Bronchial epithelial cell (primary cell): ENCODE results near the gene CCDC106. TPM values are rescaled to one million over a fixed set of nuclear protein-coding genes. Genes with fewer than 3 reads are reported as not detected.

Experiments used
- DNase-seq: peaks from one replicate; pipeline ENCODE4 v3.0.0-alpha.2; 2010; ENCODE audit warnings: low read depth
- FAIRE-seq: peaks from 2 replicates; lab custom pipeline; 2011; peaks lifted over from hg19 to GRCh38; lab: Jason Lieb, UNC
- H3K27me3 ChIP-seq: 2 replicates; pipeline ENCODE4 v1.5.1; 2011; ENCODE audit warnings: low read length; ENCODE audit not compliant: control insufficient read depth, insufficient read depth
- H3K36me3 ChIP-seq: 2 replicates; pipeline ENCODE4 v1.5.1; 2011; ENCODE audit warnings: low read length; ENCODE audit not compliant: control insufficient read depth, insufficient read depth
- H3K4me3 ChIP-seq: 2 replicates; pipeline ENCODE4 v1.5.1; 2011; ENCODE audit warnings: mild to moderate bottlenecking, low read depth, low read length, control low read depth
- total RNA-seq: library from RNA; depleted of rRNA; stranded (reverse); fragments of >200 nt; gene quantifications from 2 replicates; pipeline ENCODE4 v1.2.1, GENCODE V29; 2014
- TF ChIP-seq, protein P1 (sequence below): IDR thresholded peaks from 2 replicates; pipeline ENCODE4 v1.5.1; 2011; ENCODE audit warnings: mild to moderate bottlenecking, moderate library complexity, low read length, control low read depth, inconsistent platforms; ENCODE audit not compliant: insufficient read depth, severe bottlenecking

Gene CCDC106
- total RNA-seq, 1 donor from 2014 or later = 2.9 TPM

DNA sequence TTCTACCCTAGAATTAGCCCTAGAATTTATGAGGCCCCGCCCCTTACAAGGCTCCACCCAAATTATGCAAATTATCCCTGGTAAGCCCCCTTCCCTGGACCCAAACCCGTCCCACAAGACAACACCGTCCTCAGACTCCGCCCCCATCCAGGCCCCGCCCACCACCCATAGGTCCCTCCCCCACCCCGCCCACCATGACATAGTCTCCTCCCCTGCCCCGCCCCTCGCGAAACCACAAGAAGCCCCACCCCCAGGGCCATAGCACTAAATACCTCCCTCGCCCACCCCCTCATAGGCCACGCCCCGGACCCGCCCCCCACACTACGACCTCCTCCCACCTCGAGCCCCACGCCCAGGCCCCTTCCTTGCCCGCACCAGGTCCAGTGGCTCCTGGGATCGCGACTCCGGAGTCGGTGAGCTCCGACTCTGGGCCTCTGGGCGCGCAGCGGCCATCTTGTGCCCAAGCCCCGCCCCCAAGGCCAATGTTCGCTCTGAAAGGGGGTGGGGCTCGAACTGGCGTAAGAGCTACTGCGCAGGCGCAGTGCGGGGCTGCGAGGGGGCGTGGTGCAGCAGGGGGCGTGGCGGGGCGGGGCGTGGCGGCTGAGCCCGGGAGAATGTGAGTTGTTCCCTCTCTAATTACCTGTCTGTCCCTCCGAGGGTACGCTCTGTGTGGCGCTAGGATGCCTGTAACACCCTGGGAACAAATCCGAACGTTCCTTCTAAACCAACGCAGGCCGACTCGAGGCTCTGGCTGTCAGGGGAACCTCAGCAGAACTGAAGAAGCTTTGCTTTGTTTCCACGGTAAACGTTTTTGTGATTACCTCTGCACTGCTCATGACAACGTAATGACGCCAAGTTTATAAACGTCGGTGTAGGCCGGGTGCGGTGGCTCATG is 23.7 kb upstream of the CCDC106 start, which contains the start of gene ZNF784:
TSS of gene ZNF784 (minus strand) at position 458 of the 895 bp plus-strand sequence. CDS start at position 453, 5 bp downstream.
- DNase-seq = peak; percentile 70
- H3K4me3 ChIP-seq = peak within 1 kb of the TSS; percentile 78
- TF ChIP-seq, protein P1, sequence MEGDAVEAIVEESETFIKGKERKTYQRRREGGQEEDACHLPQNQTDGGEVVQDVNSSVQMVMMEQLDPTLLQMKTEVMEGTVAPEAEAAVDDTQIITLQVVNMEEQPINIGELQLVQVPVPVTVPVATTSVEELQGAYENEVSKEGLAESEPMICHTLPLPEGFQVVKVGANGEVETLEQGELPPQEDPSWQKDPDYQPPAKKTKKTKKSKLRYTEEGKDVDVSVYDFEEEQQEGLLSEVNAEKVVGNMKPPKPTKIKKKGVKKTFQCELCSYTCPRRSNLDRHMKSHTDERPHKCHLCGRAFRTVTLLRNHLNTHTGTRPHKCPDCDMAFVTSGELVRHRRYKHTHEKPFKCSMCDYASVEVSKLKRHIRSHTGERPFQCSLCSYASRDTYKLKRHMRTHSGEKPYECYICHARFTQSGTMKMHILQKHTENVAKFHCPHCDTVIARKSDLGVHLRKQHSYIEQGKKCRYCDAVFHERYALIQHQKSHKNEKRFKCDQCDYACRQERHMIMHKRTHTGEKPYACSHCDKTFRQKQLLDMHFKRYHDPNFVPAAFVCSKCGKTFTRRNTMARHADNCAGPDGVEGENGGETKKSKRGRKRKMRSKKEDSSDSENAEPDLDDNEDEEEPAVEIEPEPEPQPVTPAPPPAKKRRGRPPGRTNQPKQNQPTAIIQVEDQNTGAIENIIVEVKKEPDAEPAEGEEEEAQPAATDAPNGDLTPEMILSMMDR = no peak
- FAIRE-seq = no peak
- peaks cover 1% of the 10 kb centered on the region for H3K36me3 ChIP-seq
- H3K27me3 ChIP-seq = no peaks in the 10 kb centered on the region

- FAIRE-seq (no peak), DNase-seq (no peak)
- TF ChIP-seq, protein P1 = no peak
- Histone ChIP-seq H3K36me3 (peaks cover 1% of the 10 kb centered on the region), H3K27me3 (no peaks in the 10 kb centered on the region), H3K4me3 (no peak overlapping the region)
Measured at GRCh38 chr19:55625004-55625326, 23.0 kb upstream of the CCDC106 start.

- H3K4me3 ChIP-seq = no peak overlapping the region
- peaks cover under 1% of the 10 kb centered on the region for H3K36me3 ChIP-seq
- FAIRE-seq (peak; percentile 50), DNase-seq (no peak)
- TF ChIP-seq, protein P1 = no peak
- no peaks in the 10 kb centered on the region for H3K27me3 ChIP-seq
Measured at GRCh38 chr19:55626350-55626749, 21.7 kb upstream of the CCDC106 start.

GRCh38 chr19:55632463-55632834 is 15.6 kb upstream of the CCDC106 start:
- DNase-seq (peak; percentile 89), FAIRE-seq (no peak)
- H3K4me3 ChIP-seq = no peak overlapping the region
- TF ChIP-seq, protein P1 = peak; percentile 66
- no peaks in the 10 kb centered on the region for H3K36me3 ChIP-seq
- H3K27me3 ChIP-seq = no peaks in the 10 kb centered on the region

- DNase-seq (no peak), FAIRE-seq (no peak)
- no peaks in the 10 kb centered on the region for H3K27me3 ChIP-seq
Measured at GRCh38 chr19:55633861-55634260, 14.2 kb upstream of the CCDC106 start.

More at GRCh38 chr19:55633861-55634260, 14.2 kb upstream of the CCDC106 start:
- H3K36me3 ChIP-seq = no peaks in the 10 kb centered on the region
- TF ChIP-seq, protein P1 = no peak
- H3K4me3 ChIP-seq = no peak overlapping the region
